Vagina (tissue), 2 donors: ENCODE results near the gene MTNR1A. TPM values are rescaled to one million over a fixed set of nuclear protein-coding genes. Genes with fewer than 3 reads are reported as not detected.
A peak's percentile ranks its signal among the peaks of the same experiment; 100 is the strongest.

ENCODE experiments used
- DNase-seq, 2 donors: peaks; one replicate each; pipeline ENCODE4 v3.0.0-alpha.2; 2017; ENCODE audit errors: extremely low spot score in 2 of 2
- H3K27ac ChIP-seq: fragments of 200-600 bp; sonication (generic); one replicate; pipeline ENCODE4 v1.5.1; 2019
- H3K27me3 ChIP-seq: fragments of 200-600 bp; sonication (generic); one replicate; pipeline ENCODE4 v1.5.1; 2019
- H3K36me3 ChIP-seq, 2 donors: fragments of 200-600 bp; sonication (generic); one replicate each; pipeline ENCODE4 v1.5.1; 2017 to 2019
- H3K4me1 ChIP-seq: fragments of 200-600 bp; sonication (generic); one replicate; pipeline ENCODE4 v1.5.1; 2019
- H3K4me3 ChIP-seq, 2 donors: fragments of 200-600 bp; sonication (generic); 1 replicate in 1 of 2; 2 replicates in 1 of 2; pipeline ENCODE4 v1.5.1; 2016 to 2019
- H3K9me3 ChIP-seq: fragments of 200-600 bp; sonication (generic); one replicate; pipeline ENCODE4 v1.5.1; 2019
- POLR2A ChIP-seq, 2 donors: fragments of 450-650 bp; IDR thresholded peaks; one replicate each; pipeline ENCODE4 v1.6.1; 2017; ENCODE audit warnings: antibody characterized with exemption in 2 of 2, mild to moderate bottlenecking in 2 of 2, moderate library complexity in 2 of 2
- POLR2AphosphoS5 ChIP-seq, 2 donors: sonication (generic); formaldehyde crosslinking; IDR thresholded peaks; one replicate each; pipeline ENCODE4 v1.9.0; 2017; ENCODE audit warnings: antibody characterized with exemption in 2 of 2, mild to moderate bottlenecking in 2 of 2, low read depth in 1 of 2; ENCODE audit not compliant: insufficient read depth in 1 of 2
- intact Hi-C: fragments of 100-400 bp; cut with DNase I; formaldehyde crosslinking; loops from one replicate; pipeline ENCODE4 v1.15.1; 2023
- total RNA-seq: library from RNA; depleted of rRNA; stranded (reverse); fragments of >200 nt; gene quantifications from one replicate; pipeline ENCODE4 v1.2.3, GENCODE V29; 2016
- TF ChIP-seq, protein P1 (sequence below), 3 experiments: fragments of 450-650 bp in 2 of 3; fragments of 200-600 bp in 1 of 3; sonication (generic) in 1 of 3; IDR thresholded peaks; one replicate each; pipeline ENCODE4 v1.5.1; 2017 to 2019; ENCODE audit warnings: antibody characterized with exemption in 3 of 3, mild to moderate bottlenecking in 2 of 3, moderate library complexity in 2 of 3

The MTNR1A gene
- total RNA-seq, 1 donor from 2014 or later: not detected

GRCh38 chr4:186584912-186585311 lies 29.5 kb upstream of the MTNR1A start:
- no peak overlapping the region for H3K4me3 ChIP-seq
- no peak overlapping the region for H3K27ac ChIP-seq
- no peaks in the 10 kb centered on the region for H3K9me3 ChIP-seq
- no peak for DNase-seq
- peaks cover 0 to 9% of the 10 kb centered on the region in 2 donors for H3K36me3 ChIP-seq
- intact Hi-C loops: loop anchor here (10.0 kb wide), 1 partner anchor 290 kb away; no protein-coding TSS in a partner anchor
- no peaks in the 10 kb centered on the region for H3K4me1 ChIP-seq
- TF ChIP-seq, protein P1, sequence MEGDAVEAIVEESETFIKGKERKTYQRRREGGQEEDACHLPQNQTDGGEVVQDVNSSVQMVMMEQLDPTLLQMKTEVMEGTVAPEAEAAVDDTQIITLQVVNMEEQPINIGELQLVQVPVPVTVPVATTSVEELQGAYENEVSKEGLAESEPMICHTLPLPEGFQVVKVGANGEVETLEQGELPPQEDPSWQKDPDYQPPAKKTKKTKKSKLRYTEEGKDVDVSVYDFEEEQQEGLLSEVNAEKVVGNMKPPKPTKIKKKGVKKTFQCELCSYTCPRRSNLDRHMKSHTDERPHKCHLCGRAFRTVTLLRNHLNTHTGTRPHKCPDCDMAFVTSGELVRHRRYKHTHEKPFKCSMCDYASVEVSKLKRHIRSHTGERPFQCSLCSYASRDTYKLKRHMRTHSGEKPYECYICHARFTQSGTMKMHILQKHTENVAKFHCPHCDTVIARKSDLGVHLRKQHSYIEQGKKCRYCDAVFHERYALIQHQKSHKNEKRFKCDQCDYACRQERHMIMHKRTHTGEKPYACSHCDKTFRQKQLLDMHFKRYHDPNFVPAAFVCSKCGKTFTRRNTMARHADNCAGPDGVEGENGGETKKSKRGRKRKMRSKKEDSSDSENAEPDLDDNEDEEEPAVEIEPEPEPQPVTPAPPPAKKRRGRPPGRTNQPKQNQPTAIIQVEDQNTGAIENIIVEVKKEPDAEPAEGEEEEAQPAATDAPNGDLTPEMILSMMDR (IDR thresholded peaks at IDR 0.05): no peak
- TF ChIP-seq POLR2A (IDR thresholded peaks at IDR 0.05) (no peak), POLR2AphosphoS5 (IDR thresholded peaks at IDR 0.05; ENCODE audit: insufficient read depth in 1 of 2, low read depth in 1 of 2) (no peak)
- H3K27me3 ChIP-seq: no peaks in the 10 kb centered on the region

- DNase-seq: no peak
- no peak overlapping the region for H3K27ac ChIP-seq
- no peaks in the 10 kb centered on the region for H3K4me1 ChIP-seq
- intact Hi-C loops: loop anchor here (10.0 kb wide), 1 partner anchor 287 kb away; no protein-coding TSS in a partner anchor
- no peaks in the 10 kb centered on the region for H3K9me3 ChIP-seq
- TF ChIP-seq, protein P1 (IDR thresholded peaks at IDR 0.05): no peak
- TF ChIP-seq POLR2AphosphoS5 (IDR thresholded peaks at IDR 0.05; ENCODE audit: insufficient read depth in 1 of 2, low read depth in 1 of 2): no peak
- no peak for TF ChIP-seq POLR2A (IDR thresholded peaks at IDR 0.05)
- H3K4me3 ChIP-seq: no peak overlapping the region
- no peaks in the 10 kb centered on the region for H3K27me3 ChIP-seq
- H3K36me3 ChIP-seq: no peaks in the 10 kb centered on the region
Observed at GRCh38 chr4:186581421-186581820, 26.1 kb upstream of the MTNR1A start.

DNA sequence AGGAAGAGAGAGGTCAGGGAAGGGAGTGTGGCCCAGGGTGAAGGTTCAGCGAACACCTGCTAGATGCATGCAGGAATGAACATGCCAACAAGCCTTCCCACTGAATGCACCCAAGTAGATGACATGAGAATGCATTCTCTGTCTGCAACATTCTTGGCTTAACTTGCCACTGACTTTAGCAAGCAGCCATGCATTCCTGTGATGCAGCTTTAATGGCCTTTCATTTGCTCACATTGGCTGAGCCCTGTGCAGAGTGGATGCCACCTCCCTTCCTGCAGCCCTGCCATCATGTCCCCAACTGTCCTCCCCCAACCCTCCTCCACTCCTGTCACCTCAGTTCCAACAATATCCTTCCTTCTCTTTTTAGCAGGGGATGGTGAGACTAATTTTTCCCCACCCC lies 25.3 kb upstream of the MTNR1A start:
- intact Hi-C loops: loop anchor here (10.0 kb wide), 1 partner anchor 286 kb away; no protein-coding TSS in a partner anchor

GRCh38 chr4:186570193-186570996 lies 15.0 kb upstream of the MTNR1A start:
- no peak for DNase-seq

More for the DNA sequence above, 25.3 kb upstream of the MTNR1A start:
- DNase-seq: no peak
- Histone ChIP-seq H3K27me3 (no peaks in the 10 kb centered on the region), H3K36me3 (no peaks in the 10 kb centered on the region), H3K4me1 (no peaks in the 10 kb centered on the region), H3K4me3 (no peak overlapping the region), H3K9me3 (no peaks in the 10 kb centered on the region), H3K27ac (no peak overlapping the region)
- no peak for TF ChIP-seq POLR2A (IDR thresholded peaks at IDR 0.05)
- TF ChIP-seq POLR2AphosphoS5 (IDR thresholded peaks at IDR 0.05; ENCODE audit: insufficient read depth in 1 of 2, low read depth in 1 of 2): no peak
- TF ChIP-seq, protein P1 (IDR thresholded peaks at IDR 0.05): no peak

More at GRCh38 chr4:186570193-186570996, 15.0 kb upstream of the MTNR1A start:
- Histone ChIP-seq H3K9me3 (no peaks in the 10 kb centered on the region), H3K36me3 (no peaks in the 10 kb centered on the region), H3K4me1 (peaks cover 13% of the 10 kb centered on the region), H3K27ac (no peak overlapping the region), H3K4me3 (peak overlapping the region; percentile 22 to 24), H3K27me3 (no peaks in the 10 kb centered on the region)
- intact Hi-C loops: no loop called here
- TF ChIP-seq POLR2A (IDR thresholded peaks at IDR 0.05): no peak
- TF ChIP-seq, protein P1 (IDR thresholded peaks at IDR 0.05): no peak
- TF ChIP-seq POLR2AphosphoS5 (IDR thresholded peaks at IDR 0.05; ENCODE audit: insufficient read depth in 1 of 2, low read depth in 1 of 2): no peak
